LNCAP (cell line): ENCODE results near the gene KCNJ3.

ENCODE experiments used
- TF ChIP-seq, protein P1 (sequence below): fragments of 450-650 bp; IDR thresholded peaks from 2 replicates; pipeline ENCODE4 v1.5.1; 2017; ENCODE audit warnings: mild to moderate bottlenecking

The KCNJ3 gene

GRCh38 chr2:154686162-154686561, 12.3 kb upstream of the KCNJ3 start:
- TF ChIP-seq, protein P1, sequence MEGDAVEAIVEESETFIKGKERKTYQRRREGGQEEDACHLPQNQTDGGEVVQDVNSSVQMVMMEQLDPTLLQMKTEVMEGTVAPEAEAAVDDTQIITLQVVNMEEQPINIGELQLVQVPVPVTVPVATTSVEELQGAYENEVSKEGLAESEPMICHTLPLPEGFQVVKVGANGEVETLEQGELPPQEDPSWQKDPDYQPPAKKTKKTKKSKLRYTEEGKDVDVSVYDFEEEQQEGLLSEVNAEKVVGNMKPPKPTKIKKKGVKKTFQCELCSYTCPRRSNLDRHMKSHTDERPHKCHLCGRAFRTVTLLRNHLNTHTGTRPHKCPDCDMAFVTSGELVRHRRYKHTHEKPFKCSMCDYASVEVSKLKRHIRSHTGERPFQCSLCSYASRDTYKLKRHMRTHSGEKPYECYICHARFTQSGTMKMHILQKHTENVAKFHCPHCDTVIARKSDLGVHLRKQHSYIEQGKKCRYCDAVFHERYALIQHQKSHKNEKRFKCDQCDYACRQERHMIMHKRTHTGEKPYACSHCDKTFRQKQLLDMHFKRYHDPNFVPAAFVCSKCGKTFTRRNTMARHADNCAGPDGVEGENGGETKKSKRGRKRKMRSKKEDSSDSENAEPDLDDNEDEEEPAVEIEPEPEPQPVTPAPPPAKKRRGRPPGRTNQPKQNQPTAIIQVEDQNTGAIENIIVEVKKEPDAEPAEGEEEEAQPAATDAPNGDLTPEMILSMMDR: no peak

DNA sequence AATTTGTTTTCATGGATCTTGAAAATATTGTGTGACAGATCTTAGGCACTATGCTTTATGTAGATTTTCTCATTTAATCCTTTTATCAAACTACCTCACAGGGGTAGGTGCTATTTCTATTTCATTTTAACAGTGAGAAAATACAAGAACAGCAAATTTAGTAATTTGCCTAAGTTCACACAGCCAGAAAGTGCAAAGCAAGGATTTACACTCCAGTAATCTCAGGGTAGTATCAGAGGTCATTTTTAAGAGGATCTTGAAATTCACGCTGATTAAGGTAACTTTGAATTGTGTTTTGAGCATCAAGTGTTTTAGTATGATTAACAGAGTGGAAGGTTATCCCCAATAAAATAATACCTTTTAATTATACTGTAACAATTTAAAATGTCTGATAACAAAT, 10.1 kb upstream of the KCNJ3 start:
- TF ChIP-seq, protein P1: no peak

- TF ChIP-seq, protein P1: no peak
Observed at GRCh38 chr2:154689158-154689557, 9.3 kb upstream of the KCNJ3 start.

GRCh38 chr2:154692927-154693326, 5.6 kb upstream of the KCNJ3 start:
- TF ChIP-seq, protein P1: no peak

DNA sequence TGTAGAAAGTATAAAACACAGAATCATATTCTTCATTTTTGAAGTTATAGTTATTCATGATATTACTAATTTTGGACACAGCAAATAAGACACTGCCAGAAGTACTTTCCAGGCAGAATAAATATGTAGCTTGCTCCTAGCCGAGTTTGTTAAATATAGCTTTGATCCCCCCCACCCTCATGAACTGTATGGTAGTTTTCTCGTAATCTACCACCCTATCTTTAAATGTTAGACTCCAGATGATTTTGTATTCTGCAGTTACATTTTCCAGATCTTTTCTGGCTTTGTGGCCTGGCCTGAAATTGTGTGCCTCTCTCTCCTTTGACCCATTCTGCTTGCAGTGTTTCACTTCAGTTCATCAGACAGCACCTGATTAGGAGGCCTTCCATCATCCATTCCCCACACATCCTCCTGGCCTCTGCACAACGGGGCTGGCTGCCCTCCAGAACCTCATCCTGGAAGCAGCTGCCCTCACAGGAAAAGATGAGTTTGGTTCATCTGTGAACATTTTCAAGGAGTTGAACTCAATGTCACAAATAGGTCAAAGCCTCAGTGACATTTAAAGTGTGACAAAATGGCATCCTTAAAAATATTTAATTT, 4.7 kb upstream of the KCNJ3 start:
- TF ChIP-seq, protein P1: no peak

- TF ChIP-seq, protein P1: no peak
Observed at GRCh38 chr2:154694881-154695280, 3.6 kb upstream of the KCNJ3 start.

- TF ChIP-seq, protein P1: no peak
Observed at GRCh38 chr2:154696369-154696768, 2.1 kb upstream of the KCNJ3 start.
